ENCODE results near the gene VWA2.

The VWA2 gene

GRCh38 chr10:114239117-114239993 is at the start of gene VWA2:
TSS of gene VWA2 (plus strand) at chr10:114239254. CDS start at chr10:114248714, 9,460 bp downstream.
- peaks cover 99% of the 10 kb centered on the region for H3K27me3 Mint-ChIP-seq (ENCODE audit: low read depth)
- no peaks in the 10 kb centered on the region for H3K9me3 Mint-ChIP-seq
- TF ChIP-seq CTCF (IDR thresholded peaks at IDR 0.05; ENCODE audit: unreplicated experiment in 3 of 3): peak; percentile 11 to 37 (median 14)

GRCh38 chr10:114189700-114190099 is 49.4 kb upstream of the VWA2 start:
- no peaks in the 10 kb centered on the region for H3K9me3 Mint-ChIP-seq
- H3K36me3 Mint-ChIP-seq (ENCODE audit: low read depth): no peaks in the 10 kb centered on the region
- peaks cover 3% of the 10 kb centered on the region for H3K27me3 Mint-ChIP-seq (ENCODE audit: low read depth)
- no peak overlapping the region for H3K4me3 Mint-ChIP-seq
- no peak for TF ChIP-seq CTCF (IDR thresholded peaks at IDR 0.05; ENCODE audit: unreplicated experiment in 3 of 3)
- H3K4me1 Mint-ChIP-seq: no peaks in the 10 kb centered on the region
- H3K27ac Mint-ChIP-seq: no peak overlapping the region

More at GRCh38 chr10:114239117-114239993, at the start of gene VWA2:
- H3K36me3 Mint-ChIP-seq (ENCODE audit: low read depth): no peaks in the 10 kb centered on the region
- no peaks in the 10 kb centered on the region for H3K4me1 Mint-ChIP-seq
- H3K27ac Mint-ChIP-seq: no peak within 1 kb of the TSS
- peak within 1 kb of the TSS; percentile 58 to 69 (median 60) for H3K4me3 Mint-ChIP-seq

GRCh38 chr10:114195079-114195478 is 44.0 kb upstream of the VWA2 start:
- H3K27me3 Mint-ChIP-seq (ENCODE audit: low read depth): peaks cover 9% of the 10 kb centered on the region
- H3K36me3 Mint-ChIP-seq (ENCODE audit: low read depth): no peaks in the 10 kb centered on the region
- peaks cover 2% of the 10 kb centered on the region for H3K9me3 Mint-ChIP-seq
- peak overlapping the region in 1 of 3 experiments; percentile 15 for H3K27ac Mint-ChIP-seq
- H3K4me1 Mint-ChIP-seq: peaks cover 5% of the 10 kb centered on the region
- TF ChIP-seq CTCF (IDR thresholded peaks at IDR 0.05; ENCODE audit: unreplicated experiment in 3 of 3): no peak
- no peak overlapping the region for H3K4me3 Mint-ChIP-seq

GRCh38 chr10:114199239-114199638 is 39.8 kb upstream of the VWA2 start:
- Mint-ChIP-seq H3K9me3 (peaks cover 2% of the 10 kb centered on the region), H3K27me3 (ENCODE audit: low read depth) (peaks cover 13% of the 10 kb centered on the region), H3K27ac (no peak overlapping the region), H3K4me3 (no peak overlapping the region), H3K36me3 (ENCODE audit: low read depth) (no peaks in the 10 kb centered on the region), H3K4me1 (peaks cover 5% of the 10 kb centered on the region)
- no peak for TF ChIP-seq CTCF (IDR thresholded peaks at IDR 0.05; ENCODE audit: unreplicated experiment in 3 of 3)

GRCh38 chr10:114202812-114203211 is 36.2 kb upstream of the VWA2 start:
- Mint-ChIP-seq H3K4me1 (no peaks in the 10 kb centered on the region), H3K27me3 (ENCODE audit: low read depth) (peaks cover 13% of the 10 kb centered on the region), H3K4me3 (no peak overlapping the region), H3K36me3 (ENCODE audit: low read depth) (no peaks in the 10 kb centered on the region), H3K27ac (no peak overlapping the region), H3K9me3 (no peaks in the 10 kb centered on the region)
- TF ChIP-seq CTCF (IDR thresholded peaks at IDR 0.05; ENCODE audit: unreplicated experiment in 3 of 3): no peak

GRCh38 chr10:114206902-114207301 is 32.2 kb upstream of the VWA2 start:
- Mint-ChIP-seq H3K36me3 (ENCODE audit: low read depth) (no peaks in the 10 kb centered on the region), H3K4me1 (no peaks in the 10 kb centered on the region), H3K27me3 (ENCODE audit: low read depth) (peaks cover 4% of the 10 kb centered on the region), H3K9me3 (no peaks in the 10 kb centered on the region), H3K27ac (no peak overlapping the region), H3K4me3 (no peak overlapping the region)
- no peak for TF ChIP-seq CTCF (IDR thresholded peaks at IDR 0.05; ENCODE audit: unreplicated experiment in 3 of 3)

Data from nephron (organoid).